Measurements from ENCODE around the gene SRP68.

GRCh38 chr17:76048025-76048605, 24.2 kb downstream of the SRP68 start:
- TF ChIP-seq ATF3 (IDR thresholded peaks at IDR 0.05) (no peak), RXRA (IDR thresholded peaks at IDR 0.05) (no peak), CTCF (IDR thresholded peaks at IDR 0.05; ENCODE audit: low read depth, low read length, missing input control) (no peak), HNF4A (conservative IDR thresholded peaks at IDR 0.05) (no peak), SP1 (IDR thresholded peaks at IDR 0.05) (no peak), HNF4G (IDR thresholded peaks at IDR 0.05) (no peak), ZBTB33 (IDR thresholded peaks at IDR 0.05) (no peak), EGR1 (IDR thresholded peaks at IDR 0.05; ENCODE audit: low read depth in 2 of 2) (no peak)
